NCI-H446 (cell line): ENCODE measurements around the gene TSLP.

Experiments used
- DNase-seq, 2 experiments: peaks; one replicate each; lab custom pipeline; 2025; lab: John Stamatoyannopoulos, UW

The TSLP gene

DNA sequence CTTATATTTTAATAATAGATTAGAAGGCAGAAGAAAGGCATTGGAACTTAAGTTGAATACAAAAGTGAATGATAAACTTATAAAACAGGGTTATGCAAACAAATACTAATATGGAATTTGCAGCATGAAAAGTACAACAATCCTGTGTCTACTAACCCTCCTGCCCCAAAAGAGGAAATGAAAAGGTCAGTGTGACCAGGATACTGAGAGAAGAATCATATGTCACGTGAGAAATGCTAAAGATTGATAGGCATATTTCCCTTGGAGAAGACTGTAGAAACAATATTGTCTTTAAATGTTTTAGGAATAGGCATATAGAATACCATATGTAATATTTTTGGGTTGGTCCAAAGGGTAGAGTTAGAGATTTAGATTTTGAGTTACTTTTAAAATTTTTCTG, 24.5 kb downstream of the TSLP start:
- DNase-seq, result no peak

DNA sequence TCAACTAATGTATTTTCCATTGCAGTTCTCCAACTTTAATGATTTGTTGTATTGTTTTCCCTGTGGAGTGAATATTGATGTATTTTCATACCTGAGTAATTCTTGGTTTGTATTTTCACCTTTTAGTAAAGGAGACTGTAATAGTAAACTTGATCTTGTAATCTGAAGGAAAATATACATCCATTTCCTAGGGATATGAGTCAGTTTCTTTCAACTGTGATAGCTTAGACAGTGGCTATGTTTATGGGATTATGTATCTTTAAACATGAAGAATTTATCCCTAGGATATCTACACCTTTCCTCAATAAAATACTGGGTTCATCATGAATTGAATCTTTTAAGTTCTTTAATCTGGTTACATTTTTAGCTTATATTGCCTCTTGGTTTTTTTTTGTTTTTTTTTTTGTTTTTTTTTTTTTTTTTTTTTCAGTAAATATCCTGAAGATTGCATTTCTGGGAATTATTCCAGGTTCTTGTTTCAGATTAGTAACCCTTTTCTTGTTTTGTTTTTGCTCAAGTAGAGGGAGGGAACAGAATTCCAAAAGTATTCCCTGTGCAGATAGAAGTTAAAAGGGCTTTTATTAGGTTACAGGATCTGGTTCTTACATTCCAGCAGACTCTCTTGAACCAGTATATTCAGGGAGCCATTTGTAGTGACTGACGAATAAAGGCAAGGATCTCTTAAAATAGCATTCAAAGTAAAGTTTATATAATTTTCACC, 27.7 kb downstream of the TSLP start:
- DNase-seq, result no peak

- DNase-seq, result no peak
Measured at GRCh38 chr5:111106320-111106948, 34.9 kb downstream of the TSLP start.

GRCh38 chr5:111107371-111107770, 35.9 kb downstream of the TSLP start:
- DNase-seq, result no peak

DNA sequence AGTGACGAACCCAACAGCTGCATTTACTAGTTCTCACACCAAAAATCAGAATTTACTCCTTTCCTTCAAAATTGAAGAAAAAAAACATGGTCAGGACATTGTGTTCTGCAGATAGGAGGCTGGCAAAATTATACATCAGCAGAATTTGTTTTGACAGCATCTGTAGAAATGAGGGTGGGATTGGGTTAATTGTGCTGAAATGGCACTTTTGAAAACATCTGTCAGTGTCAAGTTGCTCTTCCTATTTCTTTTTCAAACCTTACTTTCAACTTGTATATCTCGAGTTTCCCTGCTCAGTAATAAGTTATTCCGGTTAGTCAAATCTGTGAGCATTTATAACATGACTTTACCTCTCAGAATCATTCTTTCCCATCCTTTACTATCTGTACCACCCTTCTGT, 40.4 kb downstream of the TSLP start:
- DNase-seq, result no peak

- DNase-seq, result no peak
Measured at GRCh38 chr5:111113678-111114077, 42.2 kb downstream of the TSLP start.

GRCh38 chr5:111115229-111115628, 43.7 kb downstream of the TSLP start:
- DNase-seq, result no peak

DNA sequence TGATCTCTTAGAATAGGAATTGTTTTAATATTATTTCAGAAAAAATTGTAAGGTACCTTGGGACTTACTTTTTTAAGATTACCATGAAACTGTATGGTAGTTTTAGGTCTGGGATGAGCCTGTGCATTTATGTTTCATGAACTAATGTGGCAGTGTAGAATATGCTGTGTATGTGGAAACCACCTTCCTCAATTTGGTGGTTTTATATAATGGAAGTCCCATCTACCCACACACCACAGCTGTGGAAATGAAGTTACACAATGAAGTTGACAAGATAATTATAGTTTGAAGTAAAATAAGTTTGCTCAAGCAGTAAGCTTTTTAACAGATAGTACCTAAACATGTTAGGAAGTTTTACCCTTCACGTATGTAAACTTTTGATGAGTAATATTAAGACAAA, 45.0 kb downstream of the TSLP start:
- DNase-seq, result no peak

- DNase-seq, result no peak
Measured at GRCh38 chr5:111117136-111117535, 45.6 kb downstream of the TSLP start.

DNA sequence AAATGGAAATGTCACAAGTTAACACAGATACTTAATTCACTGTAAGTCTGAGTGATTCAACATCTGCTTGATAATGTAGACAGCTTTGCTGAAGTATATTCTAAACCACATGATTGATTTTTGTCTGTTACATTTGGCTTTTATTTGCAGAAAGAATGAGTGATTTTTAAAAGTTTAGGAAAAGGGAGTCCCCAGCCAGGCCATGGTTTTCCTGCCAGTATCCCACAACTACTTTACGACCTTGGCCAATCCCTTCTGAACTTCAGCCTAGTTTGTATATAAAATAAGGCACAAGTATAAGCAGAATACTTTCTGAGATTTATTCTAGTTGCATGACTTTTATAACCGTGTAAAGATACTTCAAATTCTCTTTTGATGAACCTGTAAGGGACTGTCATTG, 47.7 kb downstream of the TSLP start:
- no peak for DNase-seq

DNA sequence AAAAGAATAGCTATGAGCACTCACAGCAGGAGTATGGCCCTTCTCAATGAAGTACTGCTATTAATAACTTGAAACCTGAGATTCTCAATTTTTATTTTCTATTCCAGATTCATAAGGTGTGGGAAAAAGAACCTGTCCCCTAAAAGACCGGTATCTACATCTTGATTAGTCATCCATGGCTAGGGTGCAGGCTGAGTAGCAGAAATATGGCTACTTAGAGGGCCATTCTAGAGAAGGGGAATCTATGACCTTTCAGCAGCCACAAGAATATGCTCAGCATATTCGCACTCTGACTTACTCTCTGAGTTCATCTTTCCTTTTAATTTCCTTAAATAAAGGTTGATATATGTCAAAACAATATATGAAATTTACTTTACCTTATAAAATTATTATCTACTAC, 48.3 kb downstream of the TSLP start:
- DNase-seq, result no peak

- DNase-seq, result no peak
Measured at GRCh38 chr5:111120911-111121310, 49.4 kb downstream of the TSLP start.

GRCh38 chr5:111121926-111122325, 50.4 kb downstream of the TSLP start:
- DNase-seq, result no peak

- no peak for DNase-seq
Measured at GRCh38 chr5:111122398-111122797, 50.9 kb downstream of the TSLP start.

DNA sequence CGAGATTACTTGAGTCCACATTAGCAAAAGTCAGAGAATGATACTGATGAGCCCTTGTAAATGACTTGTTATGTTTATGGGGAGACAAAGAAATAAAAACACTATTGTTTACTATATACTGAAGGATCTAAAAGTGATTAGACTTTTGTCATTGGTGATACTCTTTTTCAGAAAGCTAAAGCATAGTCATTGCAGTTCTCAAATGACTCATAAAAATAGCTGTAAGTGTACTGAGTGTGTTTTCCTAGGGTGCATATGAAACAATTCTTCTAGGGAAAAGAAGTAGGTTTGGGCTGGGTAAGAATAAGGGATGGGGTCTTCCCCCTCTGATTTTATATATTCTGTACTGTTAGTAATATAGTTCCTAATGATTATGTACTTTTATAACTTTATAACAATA, 53.3 kb downstream of the TSLP start:
- DNase-seq, result no peak

DNA sequence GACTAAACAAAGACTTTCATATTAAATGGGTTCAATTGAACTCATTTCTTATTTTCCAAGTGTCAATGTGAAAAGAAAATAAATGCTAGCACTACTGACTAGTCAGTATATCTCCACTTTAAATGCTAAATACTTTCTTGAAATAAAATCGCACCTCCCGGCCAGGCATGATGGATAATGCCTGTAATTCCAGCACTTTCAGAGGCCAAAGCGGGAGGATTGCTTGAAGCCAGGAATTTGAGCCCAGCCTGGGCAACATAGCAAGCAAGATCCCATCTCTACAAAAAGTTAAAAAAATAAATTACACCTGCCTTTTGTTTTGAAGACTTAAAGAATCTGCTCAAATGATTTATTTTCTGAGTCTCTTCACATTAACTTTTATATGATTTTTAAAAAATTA, 55.4 kb downstream of the TSLP start:
- DNase-seq, result no peak
